Measurements from ENCODE around the gene KCNIP1. TPM values are rescaled to one million over a fixed set of nuclear protein-coding genes. Genes with fewer than 3 reads are reported as not detected.
A peak's percentile ranks its signal among the peaks of the same experiment; 100 is the strongest.

Gene KCNIP1
- total RNA-seq, 1 donor from 2014 or later = 2.3 TPM

DNA sequence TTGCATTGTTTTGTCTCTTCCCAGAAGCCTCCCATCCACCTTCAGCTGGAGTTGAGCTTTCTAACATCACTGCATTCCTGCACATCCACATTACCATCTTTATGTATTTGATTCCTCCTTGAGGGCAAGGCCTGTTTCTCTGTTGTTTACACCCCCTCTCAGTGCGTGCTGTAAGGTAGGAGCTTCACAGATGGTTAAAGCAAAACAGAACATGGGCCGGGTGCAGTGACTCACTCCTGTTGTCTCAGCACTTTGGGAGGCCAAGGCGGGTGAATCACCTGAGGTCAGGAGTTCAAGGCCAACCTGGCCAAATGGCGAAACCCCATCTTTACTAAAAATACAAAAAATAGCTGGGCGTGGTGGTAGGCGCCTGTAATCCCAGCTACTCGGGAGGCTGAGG lies 110.9 kb downstream of the KCNIP1 start:
- Mint-ChIP-seq H3K9me3 (no peaks in the 10 kb centered on the region), H3K4me3 (no peak overlapping the region), H3K36me3 (no peaks in the 10 kb centered on the region), H3K4me1 (peaks cover 19% of the 10 kb centered on the region), H3K27ac (no peak overlapping the region), H3K27me3 (ENCODE audit: low read depth) (peaks cover 62% of the 10 kb centered on the region)
- no peak for DNase-seq (ENCODE audit: low spot score in 2 of 2, unreplicated experiment in 2 of 2)
- TF ChIP-seq, protein P1, sequence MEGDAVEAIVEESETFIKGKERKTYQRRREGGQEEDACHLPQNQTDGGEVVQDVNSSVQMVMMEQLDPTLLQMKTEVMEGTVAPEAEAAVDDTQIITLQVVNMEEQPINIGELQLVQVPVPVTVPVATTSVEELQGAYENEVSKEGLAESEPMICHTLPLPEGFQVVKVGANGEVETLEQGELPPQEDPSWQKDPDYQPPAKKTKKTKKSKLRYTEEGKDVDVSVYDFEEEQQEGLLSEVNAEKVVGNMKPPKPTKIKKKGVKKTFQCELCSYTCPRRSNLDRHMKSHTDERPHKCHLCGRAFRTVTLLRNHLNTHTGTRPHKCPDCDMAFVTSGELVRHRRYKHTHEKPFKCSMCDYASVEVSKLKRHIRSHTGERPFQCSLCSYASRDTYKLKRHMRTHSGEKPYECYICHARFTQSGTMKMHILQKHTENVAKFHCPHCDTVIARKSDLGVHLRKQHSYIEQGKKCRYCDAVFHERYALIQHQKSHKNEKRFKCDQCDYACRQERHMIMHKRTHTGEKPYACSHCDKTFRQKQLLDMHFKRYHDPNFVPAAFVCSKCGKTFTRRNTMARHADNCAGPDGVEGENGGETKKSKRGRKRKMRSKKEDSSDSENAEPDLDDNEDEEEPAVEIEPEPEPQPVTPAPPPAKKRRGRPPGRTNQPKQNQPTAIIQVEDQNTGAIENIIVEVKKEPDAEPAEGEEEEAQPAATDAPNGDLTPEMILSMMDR (IDR thresholded peaks at IDR 0.05; ENCODE audit: unreplicated experiment) = no peak

DNA sequence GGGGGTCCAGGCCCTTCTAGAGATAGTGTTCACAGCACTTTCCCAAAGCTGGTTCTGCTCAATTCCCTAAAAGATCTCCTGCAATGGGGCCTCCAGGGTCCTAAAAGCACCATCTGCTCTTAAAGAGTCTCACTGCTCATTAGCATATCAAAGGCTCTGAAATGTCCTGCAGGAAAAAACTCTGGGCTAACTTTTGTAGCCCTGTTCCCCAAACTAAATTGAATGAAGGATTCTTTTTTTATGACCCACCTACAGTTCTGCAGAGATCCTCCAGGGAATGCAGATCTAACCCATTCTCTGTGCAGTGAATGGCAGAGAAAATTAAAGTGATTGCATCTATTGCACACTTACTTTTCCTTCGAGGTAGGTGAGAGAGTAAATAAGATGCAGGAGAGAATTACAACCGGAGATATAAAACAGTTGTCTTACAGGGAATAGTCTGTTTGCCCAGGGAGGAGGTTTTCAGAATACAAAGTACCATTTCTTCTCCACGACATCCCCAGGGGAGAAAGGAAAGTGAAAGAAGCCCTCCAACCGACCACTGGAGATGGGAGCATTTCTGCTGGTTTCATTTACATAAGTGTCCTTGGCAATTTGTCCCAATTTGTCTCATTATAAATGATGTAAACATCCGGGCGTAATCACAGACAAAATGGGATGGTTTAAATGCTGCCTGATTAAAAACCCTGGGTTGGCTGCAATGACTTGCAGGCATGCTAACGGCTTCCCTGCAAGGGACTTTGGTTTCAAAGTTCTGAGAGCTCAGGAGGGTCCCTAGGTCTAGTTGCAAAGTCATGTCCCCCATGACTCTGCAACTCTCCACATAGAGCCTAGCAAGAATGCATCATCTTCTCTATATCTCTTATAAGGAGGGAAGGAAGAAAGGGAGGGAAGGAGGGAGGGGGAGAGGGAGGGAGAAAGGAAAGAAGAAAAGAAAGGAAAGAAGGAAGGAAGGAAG lies 114.0 kb downstream of the KCNIP1 start:
- Mint-ChIP-seq H3K4me3 (no peak overlapping the region), H3K9me3 (no peaks in the 10 kb centered on the region), H3K27me3 (ENCODE audit: low read depth) (peaks cover 51% of the 10 kb centered on the region), H3K4me1 (peaks cover 14% of the 10 kb centered on the region), H3K36me3 (no peaks in the 10 kb centered on the region), H3K27ac (no peak overlapping the region)
- DNase-seq (ENCODE audit: low spot score in 2 of 2, unreplicated experiment in 2 of 2) = no peak
- TF ChIP-seq, protein P1 (IDR thresholded peaks at IDR 0.05; ENCODE audit: unreplicated experiment) = no peak

DNA sequence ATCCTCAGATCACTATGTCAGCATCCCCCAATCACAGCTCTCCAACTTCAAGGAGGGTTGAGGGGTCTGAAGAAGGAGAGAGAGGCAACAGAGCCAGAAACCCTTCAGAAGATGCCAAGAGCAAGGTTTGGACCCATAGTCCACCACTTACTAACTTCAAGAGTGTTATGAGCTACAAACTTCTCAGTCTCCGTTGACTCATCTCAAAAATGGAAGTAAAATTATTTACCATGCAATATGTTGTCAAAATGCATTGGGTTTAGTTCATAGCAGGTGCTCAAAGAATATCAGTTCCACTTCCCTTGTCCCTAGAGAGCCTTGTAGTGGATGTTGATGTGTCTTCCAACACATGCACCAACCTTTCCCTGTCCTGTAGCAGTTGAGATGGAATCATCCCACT lies 116.0 kb downstream of the KCNIP1 start:
- Mint-ChIP-seq H3K9me3 (no peaks in the 10 kb centered on the region), H3K4me3 (no peak overlapping the region), H3K27ac (no peak overlapping the region), H3K4me1 (no peaks in the 10 kb centered on the region), H3K27me3 (ENCODE audit: low read depth) (peaks cover 56% of the 10 kb centered on the region), H3K36me3 (no peaks in the 10 kb centered on the region)
- TF ChIP-seq, protein P1 (IDR thresholded peaks at IDR 0.05; ENCODE audit: unreplicated experiment) = no peak
- no peak for DNase-seq (ENCODE audit: low spot score in 2 of 2, unreplicated experiment in 2 of 2)

DNA sequence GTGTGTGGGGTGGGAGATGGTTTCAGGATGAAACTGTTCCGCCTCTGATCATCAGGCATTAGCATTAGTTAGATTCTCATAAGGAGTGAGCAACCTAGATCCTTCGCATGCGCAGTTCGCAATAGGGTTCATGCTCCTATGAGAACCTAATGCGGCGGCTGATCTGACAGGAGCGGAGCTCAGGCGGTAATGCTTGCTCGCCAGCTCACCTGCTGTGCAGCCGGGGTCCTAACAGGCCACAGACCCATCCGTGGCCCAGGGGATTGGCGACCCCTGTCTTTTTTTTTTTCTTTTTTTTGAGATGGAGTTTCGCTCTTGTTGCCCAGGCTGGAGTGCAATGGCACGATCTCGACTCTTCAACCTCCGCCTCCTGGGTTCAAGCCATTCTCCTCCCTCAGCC lies 119.1 kb downstream of the KCNIP1 start:
- Mint-ChIP-seq H3K9me3 (no peaks in the 10 kb centered on the region), H3K4me1 (no peaks in the 10 kb centered on the region), H3K27ac (no peak overlapping the region), H3K27me3 (ENCODE audit: low read depth) (peaks cover 57% of the 10 kb centered on the region), H3K4me3 (no peak overlapping the region), H3K36me3 (no peaks in the 10 kb centered on the region)
- TF ChIP-seq, protein P1 (IDR thresholded peaks at IDR 0.05; ENCODE audit: unreplicated experiment) = no peak
- no peak for DNase-seq (ENCODE audit: low spot score in 2 of 2, unreplicated experiment in 2 of 2)

DNA sequence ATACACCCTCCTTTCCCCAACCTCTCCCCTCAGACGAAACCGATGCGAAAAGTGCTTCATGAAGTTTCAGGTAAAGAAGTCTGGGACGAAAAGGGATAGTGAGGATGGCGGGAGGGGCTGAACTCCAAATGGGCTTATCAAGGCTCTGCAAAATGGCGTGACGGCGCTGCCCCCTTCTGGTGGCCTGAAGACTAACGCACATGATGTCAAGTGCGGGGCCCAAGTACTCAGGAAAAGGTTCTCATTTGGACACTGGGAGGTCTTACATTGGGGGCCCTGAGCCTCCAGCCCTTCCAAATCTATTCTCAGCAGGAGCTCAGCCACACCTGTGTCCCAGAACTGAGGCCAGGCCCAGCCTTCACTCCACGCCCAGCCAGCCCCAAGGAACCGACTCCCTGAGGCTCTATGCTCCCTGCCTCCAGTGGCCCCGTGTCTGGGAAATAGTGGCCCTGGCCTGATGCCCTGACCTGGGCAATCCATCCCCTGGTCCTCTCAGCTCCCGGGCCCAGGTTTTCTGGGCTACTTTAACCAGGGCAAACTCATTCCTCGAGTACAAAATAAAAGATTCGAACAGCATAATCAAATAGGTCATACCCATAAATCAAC lies 119.9 kb downstream of the KCNIP1 start:
- TF ChIP-seq, protein P1 (IDR thresholded peaks at IDR 0.05; ENCODE audit: unreplicated experiment) = peak; percentile 72
- DNase-seq (ENCODE audit: low spot score in 2 of 2, unreplicated experiment in 2 of 2) = peak in 1 of 2 experiments; percentile 66

More for the DNA sequence above, 119.9 kb downstream of the KCNIP1 start:
- Mint-ChIP-seq H3K4me3 (no peak overlapping the region), H3K27me3 (ENCODE audit: low read depth) (peaks cover 54% of the 10 kb centered on the region), H3K36me3 (no peaks in the 10 kb centered on the region), H3K9me3 (no peaks in the 10 kb centered on the region), H3K4me1 (no peaks in the 10 kb centered on the region), H3K27ac (no peak overlapping the region)

Data from mesothelial cell of epicardium (in vitro differentiated cells).